ENCODE measurements around the gene VEGFA. TPM values are rescaled to one million over a fixed set of nuclear protein-coding genes. Genes with fewer than 3 reads are reported as not detected.
A peak's percentile ranks its signal among the peaks of the same experiment; 100 is the strongest.

Gene VEGFA
- total RNA-seq, 3 donors from 2014 or later: 89.4 to 165 (median 94.7) TPM

DNA sequence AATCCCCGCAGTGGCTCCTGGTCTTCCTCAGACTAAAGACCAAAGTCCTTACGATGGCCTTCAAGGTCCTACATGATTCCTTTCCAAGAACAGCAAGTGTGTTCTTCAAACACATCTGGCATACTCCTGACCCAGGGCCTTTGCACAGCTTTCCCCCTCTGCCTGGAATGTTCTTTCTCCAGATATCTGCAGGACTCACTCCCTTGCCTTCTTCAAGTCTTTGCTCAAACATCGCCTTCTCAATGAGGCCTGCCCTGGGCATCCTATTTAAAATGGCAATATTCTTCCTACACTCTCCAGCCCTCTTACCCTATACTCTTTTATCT lies 30.2 kb downstream of the VEGFA start:
- ATAC-seq: no peak
- intact Hi-C loops (cut with DNase I, micrococcal nuclease): no loop called here
- DNase-seq: no peak
- Histone ChIP-seq H3K36me3 (ENCODE audit: low read depth) (no peaks in the 10 kb centered on the region), H3K4me1 (ENCODE audit: low read depth) (peaks cover 36% of the 10 kb centered on the region), H3K4me3 (no peak overlapping the region), H3K9me3 (no peaks in the 10 kb centered on the region)
- TF ChIP-seq, protein P1, sequence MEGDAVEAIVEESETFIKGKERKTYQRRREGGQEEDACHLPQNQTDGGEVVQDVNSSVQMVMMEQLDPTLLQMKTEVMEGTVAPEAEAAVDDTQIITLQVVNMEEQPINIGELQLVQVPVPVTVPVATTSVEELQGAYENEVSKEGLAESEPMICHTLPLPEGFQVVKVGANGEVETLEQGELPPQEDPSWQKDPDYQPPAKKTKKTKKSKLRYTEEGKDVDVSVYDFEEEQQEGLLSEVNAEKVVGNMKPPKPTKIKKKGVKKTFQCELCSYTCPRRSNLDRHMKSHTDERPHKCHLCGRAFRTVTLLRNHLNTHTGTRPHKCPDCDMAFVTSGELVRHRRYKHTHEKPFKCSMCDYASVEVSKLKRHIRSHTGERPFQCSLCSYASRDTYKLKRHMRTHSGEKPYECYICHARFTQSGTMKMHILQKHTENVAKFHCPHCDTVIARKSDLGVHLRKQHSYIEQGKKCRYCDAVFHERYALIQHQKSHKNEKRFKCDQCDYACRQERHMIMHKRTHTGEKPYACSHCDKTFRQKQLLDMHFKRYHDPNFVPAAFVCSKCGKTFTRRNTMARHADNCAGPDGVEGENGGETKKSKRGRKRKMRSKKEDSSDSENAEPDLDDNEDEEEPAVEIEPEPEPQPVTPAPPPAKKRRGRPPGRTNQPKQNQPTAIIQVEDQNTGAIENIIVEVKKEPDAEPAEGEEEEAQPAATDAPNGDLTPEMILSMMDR (IDR thresholded peaks at IDR 0.05): no peak

DNA sequence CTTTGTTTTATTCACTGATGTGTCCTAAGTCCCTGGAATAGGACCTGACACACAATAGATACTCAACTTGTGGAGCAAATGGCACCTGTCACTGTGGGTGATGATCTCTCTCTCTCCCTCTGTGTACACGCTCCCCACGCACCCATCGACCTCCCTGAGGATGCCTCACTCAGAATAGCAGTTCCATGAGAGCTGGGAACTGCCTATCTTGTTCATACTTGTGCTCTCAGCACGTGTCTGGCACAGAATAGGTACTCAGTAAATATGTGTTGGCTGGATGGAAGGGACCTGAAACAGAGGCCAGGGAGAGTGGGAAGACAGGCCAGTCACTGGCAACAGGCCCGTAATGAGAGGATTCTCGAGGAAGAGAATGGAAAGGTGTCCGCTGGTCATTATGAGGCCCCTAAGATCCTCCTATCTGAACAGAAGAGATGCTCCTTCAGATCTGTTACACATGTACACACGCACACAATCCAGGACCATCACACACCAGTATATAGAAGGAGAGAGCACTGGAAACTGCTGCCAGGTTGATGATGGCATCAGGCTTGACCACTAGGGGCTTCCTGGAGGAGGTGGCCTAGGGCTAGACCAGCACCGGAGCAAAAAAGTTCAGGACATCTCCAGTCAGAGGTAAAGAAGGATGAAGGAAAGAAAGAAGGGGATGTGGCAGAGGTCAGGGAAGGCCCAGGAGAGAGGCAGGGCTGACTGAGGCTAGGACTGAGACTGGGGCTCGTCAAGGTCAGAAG lies 30.9 kb downstream of the VEGFA start:
- no peaks in the 10 kb centered on the region for H3K36me3 ChIP-seq (ENCODE audit: low read depth)
- no peak overlapping the region for H3K4me3 ChIP-seq
- TF ChIP-seq, protein P1 (IDR thresholded peaks at IDR 0.05): no peak
- no peak for ATAC-seq
- no peak for DNase-seq
- intact Hi-C loops (cut with DNase I, micrococcal nuclease): no loop called here
- peaks cover 42% of the 10 kb centered on the region for H3K4me1 ChIP-seq (ENCODE audit: low read depth)
- no peaks in the 10 kb centered on the region for H3K9me3 ChIP-seq

GRCh38 chr6:43801495-43802181 lies 31.6 kb downstream of the VEGFA start:
- no peak overlapping the region for H3K4me3 ChIP-seq
- no peaks in the 10 kb centered on the region for H3K36me3 ChIP-seq (ENCODE audit: low read depth)
- peaks cover 45% of the 10 kb centered on the region for H3K4me1 ChIP-seq (ENCODE audit: low read depth)
- TF ChIP-seq, protein P1 (IDR thresholded peaks at IDR 0.05): no peak
- ATAC-seq (no peak), DNase-seq (no peak)
- intact Hi-C loops (cut with DNase I, micrococcal nuclease): no loop called here
- H3K9me3 ChIP-seq: no peaks in the 10 kb centered on the region

GRCh38 chr6:43803055-43803782 lies 33.2 kb downstream of the VEGFA start:
- ATAC-seq: no peak
- no peaks in the 10 kb centered on the region for H3K9me3 ChIP-seq
- intact Hi-C loops (cut with DNase I, micrococcal nuclease): no loop called here
- peaks cover 57% of the 10 kb centered on the region for H3K4me1 ChIP-seq (ENCODE audit: low read depth)
- no peak for DNase-seq
- no peak overlapping the region for H3K4me3 ChIP-seq
- H3K36me3 ChIP-seq (ENCODE audit: low read depth): no peaks in the 10 kb centered on the region
- TF ChIP-seq, protein P1 (IDR thresholded peaks at IDR 0.05): no peak

- TF ChIP-seq, protein P1 (IDR thresholded peaks at IDR 0.05): no peak
- DNase-seq (peak in 2 of 3 donors; percentile 41 to 60), ATAC-seq (peak; percentile 47)
- H3K36me3 ChIP-seq (ENCODE audit: low read depth): no peaks in the 10 kb centered on the region
- H3K4me1 ChIP-seq (ENCODE audit: low read depth): peaks cover 50% of the 10 kb centered on the region
- intact Hi-C loops (cut with DNase I, micrococcal nuclease): no loop called here
- no peaks in the 10 kb centered on the region for H3K9me3 ChIP-seq
- H3K4me3 ChIP-seq: no peak overlapping the region
These were observed 34.0 kb downstream of the VEGFA start for GRCh38 chr6:43803783-43804549.
